ENCODE results near the gene LSS. TPM values are rescaled to one million over a fixed set of nuclear protein-coding genes. Genes with fewer than 3 reads are reported as not detected.

LSS gene
- total and polyA plus RNA-seq, 4 donors, result 27.6 to 194 (median 89.3) TPM

- H3K9ac ChIP-seq (ENCODE audit: low read depth in 1 of 2, low read length in 2 of 2), result no peak overlapping the region
- no peaks in the 10 kb centered on the region for H3K9me3 ChIP-seq (ENCODE audit: control insufficient read depth in 4 of 4, low read length in 3 of 4)
- H3K36me3 ChIP-seq (ENCODE audit: control insufficient read depth in 4 of 4, insufficient read depth in 3 of 4, low read depth in 1 of 4, low read length in 3 of 4), result no peaks in the 10 kb centered on the region
- 97% methylated on average over 4 of the region's 4 CpGs for WGBS
- H3K27ac ChIP-seq (ENCODE audit: low read depth in 1 of 2, low read length in 2 of 2), result no peak overlapping the region
- no peaks in the 10 kb centered on the region for H3K27me3 ChIP-seq (ENCODE audit: control insufficient read depth in 4 of 4, insufficient read depth in 4 of 4, low read length in 3 of 4)
- TF ChIP-seq HNF4A (conservative IDR thresholded peaks at IDR 0.05), result no peak
- TF ChIP-seq GABPA (IDR thresholded peaks at IDR 0.05 in 1 of 2, conservative IDR thresholded peaks at IDR 0.05 in 1 of 2), result no peak
- TF ChIP-seq CTCF (IDR thresholded peaks at IDR 0.05; ENCODE audit: low read depth, low read length, missing input control), result no peak
- TF ChIP-seq, protein P1, sequence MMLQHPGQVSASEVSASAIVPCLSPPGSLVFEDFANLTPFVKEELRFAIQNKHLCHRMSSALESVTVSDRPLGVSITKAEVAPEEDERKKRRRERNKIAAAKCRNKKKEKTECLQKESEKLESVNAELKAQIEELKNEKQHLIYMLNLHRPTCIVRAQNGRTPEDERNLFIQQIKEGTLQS (IDR thresholded peaks at IDR 0.05), result no peak
- TF ChIP-seq, protein P2, sequence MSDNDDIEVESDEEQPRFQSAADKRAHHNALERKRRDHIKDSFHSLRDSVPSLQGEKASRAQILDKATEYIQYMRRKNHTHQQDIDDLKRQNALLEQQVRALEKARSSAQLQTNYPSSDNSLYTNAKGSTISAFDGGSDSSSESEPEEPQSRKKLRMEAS (IDR thresholded peaks at IDR 0.05), result no peak
- no peak for TF ChIP-seq YY1 (IDR thresholded peaks at IDR 0.05)
- no peak for TF ChIP-seq REST (IDR thresholded peaks at IDR 0.05)
- TF ChIP-seq, protein P3, sequence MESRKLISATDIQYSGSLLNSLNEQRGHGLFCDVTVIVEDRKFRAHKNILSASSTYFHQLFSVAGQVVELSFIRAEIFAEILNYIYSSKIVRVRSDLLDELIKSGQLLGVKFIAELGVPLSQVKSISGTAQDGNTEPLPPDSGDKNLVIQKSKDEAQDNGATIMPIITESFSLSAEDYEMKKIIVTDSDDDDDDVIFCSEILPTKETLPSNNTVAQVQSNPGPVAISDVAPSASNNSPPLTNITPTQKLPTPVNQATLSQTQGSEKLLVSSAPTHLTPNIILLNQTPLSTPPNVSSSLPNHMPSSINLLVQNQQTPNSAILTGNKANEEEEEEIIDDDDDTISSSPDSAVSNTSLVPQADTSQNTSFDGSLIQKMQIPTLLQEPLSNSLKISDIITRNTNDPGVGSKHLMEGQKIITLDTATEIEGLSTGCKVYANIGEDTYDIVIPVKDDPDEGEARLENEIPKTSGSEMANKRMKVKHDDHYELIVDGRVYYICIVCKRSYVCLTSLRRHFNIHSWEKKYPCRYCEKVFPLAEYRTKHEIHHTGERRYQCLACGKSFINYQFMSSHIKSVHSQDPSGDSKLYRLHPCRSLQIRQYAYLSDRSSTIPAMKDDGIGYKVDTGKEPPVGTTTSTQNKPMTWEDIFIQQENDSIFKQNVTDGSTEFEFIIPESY (IDR thresholded peaks at IDR 0.05), result no peak
- no peak for TF ChIP-seq FOXA1 (IDR thresholded peaks at IDR 0.05)
- no peak overlapping the region for H3K4me3 ChIP-seq (ENCODE audit: low read depth in 1 of 3, low read length in 3 of 3)
- no peaks in the 10 kb centered on the region for H3K4me1 ChIP-seq (ENCODE audit: control insufficient read depth in 4 of 4, insufficient read depth in 4 of 4, low read length in 3 of 4)
- no peak for DNase-seq (ENCODE audit: low spot score)
These were observed 65.2 kb downstream of the LSS start for GRCh38 chr21:46163380-46163779.

GRCh38 chr21:46161633-46162592 is 66.7 kb downstream of the LSS start:
- Histone ChIP-seq H3K4me3 (ENCODE audit: low read depth in 1 of 3, low read length in 3 of 3) (no peak overlapping the region), H3K4me1 (ENCODE audit: control insufficient read depth in 4 of 4, insufficient read depth in 4 of 4, low read length in 3 of 4) (no peaks in the 10 kb centered on the region), H3K27me3 (ENCODE audit: control insufficient read depth in 4 of 4, insufficient read depth in 4 of 4, low read length in 3 of 4) (no peaks in the 10 kb centered on the region), H3K9me3 (ENCODE audit: control insufficient read depth in 4 of 4, low read length in 3 of 4) (no peaks in the 10 kb centered on the region), H3K36me3 (ENCODE audit: control insufficient read depth in 4 of 4, insufficient read depth in 3 of 4, low read depth in 1 of 4, low read length in 3 of 4) (no peaks in the 10 kb centered on the region), H3K27ac (ENCODE audit: low read depth in 1 of 2, low read length in 2 of 2) (no peak overlapping the region), H3K9ac (ENCODE audit: low read depth in 1 of 2, low read length in 2 of 2) (no peak overlapping the region)
- DNase-seq (ENCODE audit: low spot score), result no peak
- WGBS, result 94% methylated on average over 72 of the region's 72 CpGs
- TF ChIP-seq GABPA (IDR thresholded peaks at IDR 0.05 in 1 of 2, conservative IDR thresholded peaks at IDR 0.05 in 1 of 2) (no peak), SP1 (IDR thresholded peaks at IDR 0.05) (no peak), CTCF (IDR thresholded peaks at IDR 0.05; ENCODE audit: low read depth, low read length, missing input control) (no peak), NR2F2 (IDR thresholded peaks at IDR 0.05) (no peak), HNF4A (conservative IDR thresholded peaks at IDR 0.05) (no peak), RXRA (IDR thresholded peaks at IDR 0.05) (no peak), HNF4G (IDR thresholded peaks at IDR 0.05) (no peak)
